Liver (tissue), 3 donors: ENCODE results near the gene LEKR1.

Experiments
- EGR1 ChIP-seq, 2 donors: IDR thresholded peaks; 2 replicates each; pipeline ENCODE4 v1.6.1; 2016 to 2018; ENCODE audit warnings: antibody characterized with exemption in 2 of 2, low read depth in 2 of 2
- FOXA1 ChIP-seq: IDR thresholded peaks from 2 replicates; pipeline ENCODE4 v1.6.1; 2016; ENCODE audit warnings: antibody characterized with exemption
- GABPA ChIP-seq, 2 donors: IDR thresholded peaks in 1 of 2; conservative IDR thresholded peaks in 1 of 2; 2 replicates each; pipeline ENCODE4 v1.6.1; 2016; ENCODE audit warnings: antibody characterized with exemption in 2 of 2, mild to moderate bottlenecking in 1 of 2, moderate library complexity in 1 of 2
- SP1 ChIP-seq: IDR thresholded peaks from 2 replicates; pipeline ENCODE4 v1.6.1; 2018; ENCODE audit warnings: antibody characterized with exemption, mild to moderate bottlenecking
- TAF1 ChIP-seq: conservative IDR thresholded peaks from 2 replicates; pipeline ENCODE4 v1.6.1; 2016; ENCODE audit warnings: antibody characterized with exemption, mild to moderate bottlenecking
- TF ChIP-seq, protein P1 (sequence below): fragments of 150-350 bp; IDR thresholded peaks from 2 replicates; pipeline ENCODE4 v1.5.1; 2017; ENCODE audit warnings: improper control_type of control experiment, low read depth, low read length; ENCODE audit not compliant: missing input control
- TF ChIP-seq, protein P2 (sequence below): IDR thresholded peaks from 2 replicates; pipeline ENCODE4 v1.6.1; 2016; ENCODE audit warnings: antibody characterized with exemption
- TF ChIP-seq, protein P3 (sequence below): IDR thresholded peaks from 2 replicates; pipeline ENCODE4 v1.6.1; 2016; ENCODE audit warnings: antibody characterized with exemption
- TF ChIP-seq, protein P4 (sequence below): IDR thresholded peaks from 2 replicates; pipeline ENCODE4 v1.6.1; 2016; ENCODE audit warnings: antibody characterized with exemption, mild to moderate bottlenecking
- donor health status: healthy.
- donor health status: healthy.

DNA sequence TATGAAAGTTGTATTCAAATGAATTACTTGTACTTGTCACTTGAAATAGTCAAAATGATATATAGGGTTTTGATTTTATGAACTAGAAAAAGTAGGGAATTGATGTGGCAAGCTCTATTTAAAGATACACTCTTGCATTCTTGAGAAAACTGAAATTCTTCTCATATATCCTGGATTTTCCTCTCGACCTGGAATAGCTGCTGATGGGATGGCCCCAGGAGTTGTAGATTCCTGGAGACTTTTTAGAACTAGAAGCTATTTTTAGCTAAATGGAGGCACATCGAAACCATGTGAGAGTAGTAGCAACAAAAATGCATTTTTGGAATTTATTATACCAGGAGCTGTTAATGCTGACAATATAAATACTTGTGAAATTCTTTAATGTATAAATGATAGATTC lies 125.9 kb downstream of the LEKR1 start:
- TF ChIP-seq, protein P1, sequence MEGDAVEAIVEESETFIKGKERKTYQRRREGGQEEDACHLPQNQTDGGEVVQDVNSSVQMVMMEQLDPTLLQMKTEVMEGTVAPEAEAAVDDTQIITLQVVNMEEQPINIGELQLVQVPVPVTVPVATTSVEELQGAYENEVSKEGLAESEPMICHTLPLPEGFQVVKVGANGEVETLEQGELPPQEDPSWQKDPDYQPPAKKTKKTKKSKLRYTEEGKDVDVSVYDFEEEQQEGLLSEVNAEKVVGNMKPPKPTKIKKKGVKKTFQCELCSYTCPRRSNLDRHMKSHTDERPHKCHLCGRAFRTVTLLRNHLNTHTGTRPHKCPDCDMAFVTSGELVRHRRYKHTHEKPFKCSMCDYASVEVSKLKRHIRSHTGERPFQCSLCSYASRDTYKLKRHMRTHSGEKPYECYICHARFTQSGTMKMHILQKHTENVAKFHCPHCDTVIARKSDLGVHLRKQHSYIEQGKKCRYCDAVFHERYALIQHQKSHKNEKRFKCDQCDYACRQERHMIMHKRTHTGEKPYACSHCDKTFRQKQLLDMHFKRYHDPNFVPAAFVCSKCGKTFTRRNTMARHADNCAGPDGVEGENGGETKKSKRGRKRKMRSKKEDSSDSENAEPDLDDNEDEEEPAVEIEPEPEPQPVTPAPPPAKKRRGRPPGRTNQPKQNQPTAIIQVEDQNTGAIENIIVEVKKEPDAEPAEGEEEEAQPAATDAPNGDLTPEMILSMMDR = no peak
- TF ChIP-seq SP1 = no peak
- TF ChIP-seq, protein P2, sequence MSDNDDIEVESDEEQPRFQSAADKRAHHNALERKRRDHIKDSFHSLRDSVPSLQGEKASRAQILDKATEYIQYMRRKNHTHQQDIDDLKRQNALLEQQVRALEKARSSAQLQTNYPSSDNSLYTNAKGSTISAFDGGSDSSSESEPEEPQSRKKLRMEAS = no peak
- no peak for TF ChIP-seq FOXA1
- no peak for TF ChIP-seq TAF1
- no peak for TF ChIP-seq GABPA (IDR thresholded peaks at IDR 0.05 in 1 of 2, conservative IDR thresholded peaks at IDR 0.05 in 1 of 2)
- TF ChIP-seq, protein P3, sequence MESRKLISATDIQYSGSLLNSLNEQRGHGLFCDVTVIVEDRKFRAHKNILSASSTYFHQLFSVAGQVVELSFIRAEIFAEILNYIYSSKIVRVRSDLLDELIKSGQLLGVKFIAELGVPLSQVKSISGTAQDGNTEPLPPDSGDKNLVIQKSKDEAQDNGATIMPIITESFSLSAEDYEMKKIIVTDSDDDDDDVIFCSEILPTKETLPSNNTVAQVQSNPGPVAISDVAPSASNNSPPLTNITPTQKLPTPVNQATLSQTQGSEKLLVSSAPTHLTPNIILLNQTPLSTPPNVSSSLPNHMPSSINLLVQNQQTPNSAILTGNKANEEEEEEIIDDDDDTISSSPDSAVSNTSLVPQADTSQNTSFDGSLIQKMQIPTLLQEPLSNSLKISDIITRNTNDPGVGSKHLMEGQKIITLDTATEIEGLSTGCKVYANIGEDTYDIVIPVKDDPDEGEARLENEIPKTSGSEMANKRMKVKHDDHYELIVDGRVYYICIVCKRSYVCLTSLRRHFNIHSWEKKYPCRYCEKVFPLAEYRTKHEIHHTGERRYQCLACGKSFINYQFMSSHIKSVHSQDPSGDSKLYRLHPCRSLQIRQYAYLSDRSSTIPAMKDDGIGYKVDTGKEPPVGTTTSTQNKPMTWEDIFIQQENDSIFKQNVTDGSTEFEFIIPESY = no peak
- TF ChIP-seq EGR1 (IDR thresholded peaks at IDR 0.05; ENCODE audit: low read depth in 2 of 2) = no peak
- TF ChIP-seq, protein P4, sequence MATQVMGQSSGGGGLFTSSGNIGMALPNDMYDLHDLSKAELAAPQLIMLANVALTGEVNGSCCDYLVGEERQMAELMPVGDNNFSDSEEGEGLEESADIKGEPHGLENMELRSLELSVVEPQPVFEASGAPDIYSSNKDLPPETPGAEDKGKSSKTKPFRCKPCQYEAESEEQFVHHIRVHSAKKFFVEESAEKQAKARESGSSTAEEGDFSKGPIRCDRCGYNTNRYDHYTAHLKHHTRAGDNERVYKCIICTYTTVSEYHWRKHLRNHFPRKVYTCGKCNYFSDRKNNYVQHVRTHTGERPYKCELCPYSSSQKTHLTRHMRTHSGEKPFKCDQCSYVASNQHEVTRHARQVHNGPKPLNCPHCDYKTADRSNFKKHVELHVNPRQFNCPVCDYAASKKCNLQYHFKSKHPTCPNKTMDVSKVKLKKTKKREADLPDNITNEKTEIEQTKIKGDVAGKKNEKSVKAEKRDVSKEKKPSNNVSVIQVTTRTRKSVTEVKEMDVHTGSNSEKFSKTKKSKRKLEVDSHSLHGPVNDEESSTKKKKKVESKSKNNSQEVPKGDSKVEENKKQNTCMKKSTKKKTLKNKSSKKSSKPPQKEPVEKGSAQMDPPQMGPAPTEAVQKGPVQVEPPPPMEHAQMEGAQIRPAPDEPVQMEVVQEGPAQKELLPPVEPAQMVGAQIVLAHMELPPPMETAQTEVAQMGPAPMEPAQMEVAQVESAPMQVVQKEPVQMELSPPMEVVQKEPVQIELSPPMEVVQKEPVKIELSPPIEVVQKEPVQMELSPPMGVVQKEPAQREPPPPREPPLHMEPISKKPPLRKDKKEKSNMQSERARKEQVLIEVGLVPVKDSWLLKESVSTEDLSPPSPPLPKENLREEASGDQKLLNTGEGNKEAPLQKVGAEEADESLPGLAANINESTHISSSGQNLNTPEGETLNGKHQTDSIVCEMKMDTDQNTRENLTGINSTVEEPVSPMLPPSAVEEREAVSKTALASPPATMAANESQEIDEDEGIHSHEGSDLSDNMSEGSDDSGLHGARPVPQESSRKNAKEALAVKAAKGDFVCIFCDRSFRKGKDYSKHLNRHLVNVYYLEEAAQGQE = no peak
